ES-I3 (cell line): Measurements from ENCODE around the gene ANAPC2.

Source experiments
- H3K36me3 ChIP-seq: 2 replicates; pipeline ENCODE4 v1.6.1; 2013; ENCODE audit warnings: mild to moderate bottlenecking, low read length, control low read depth, moderate library complexity; ENCODE audit not compliant: insufficient read depth
- H3K4me1 ChIP-seq: 2 replicates; pipeline ENCODE4 v1.6.1; 2013; ENCODE audit warnings: mild to moderate bottlenecking, control low read depth, low read length; ENCODE audit not compliant: insufficient read depth
- H3K9ac ChIP-seq: 2 replicates; pipeline ENCODE4 v1.6.1; 2013; ENCODE audit warnings: low read depth, mild to moderate bottlenecking, low read length, moderate library complexity
- H3K9me3 ChIP-seq: 2 replicates; pipeline ENCODE4 v1.6.1; 2013; ENCODE audit warnings: mild to moderate bottlenecking, low read length, moderate library complexity; ENCODE audit not compliant: control insufficient read depth, insufficient read depth

The ANAPC2 gene

GRCh38 chr9:137162505-137163364 is 25.6 kb downstream of the ANAPC2 start:
- no peaks in the 10 kb centered on the region for H3K36me3 ChIP-seq
- H3K9ac ChIP-seq: peak overlapping the region; percentile 28; the same call in 1 of the 2 replicates
- no peaks in the 10 kb centered on the region for H3K4me1 ChIP-seq
- H3K9me3 ChIP-seq: no peaks in the 10 kb centered on the region

GRCh38 chr9:137161558-137162486 is 26.5 kb downstream of the ANAPC2 start:
- Histone ChIP-seq H3K4me1 (no peaks in the 10 kb centered on the region), H3K36me3 (no peaks in the 10 kb centered on the region), H3K9me3 (no peaks in the 10 kb centered on the region), H3K9ac (no peak overlapping the region; the same call in 1 of the 2 replicates)

- no peaks in the 10 kb centered on the region for H3K36me3 ChIP-seq
- H3K9ac ChIP-seq: no peak overlapping the region
- H3K4me1 ChIP-seq: no peaks in the 10 kb centered on the region
- H3K9me3 ChIP-seq: no peaks in the 10 kb centered on the region
Observed at GRCh38 chr9:137160716-137161557, 27.4 kb downstream of the ANAPC2 start.

DNA sequence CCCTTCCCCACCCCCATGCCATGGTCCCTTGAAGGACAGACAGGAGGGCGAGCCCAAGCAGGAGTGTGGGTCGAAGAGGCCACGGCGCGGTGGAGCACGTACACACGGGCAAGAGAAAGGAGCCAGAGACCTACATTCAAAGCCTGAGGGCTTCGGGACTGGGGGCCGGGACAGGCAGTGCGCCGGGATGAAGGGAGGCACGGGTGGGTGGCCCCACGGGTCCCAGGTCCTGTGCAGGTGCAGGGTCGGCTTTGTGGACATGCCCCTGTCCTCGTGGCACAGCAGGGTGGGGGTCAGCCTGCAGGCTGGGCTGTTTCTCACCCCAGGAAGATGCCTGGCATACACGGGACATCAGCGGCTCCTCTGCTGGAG is 28.3 kb downstream of the ANAPC2 start:
- H3K4me1 ChIP-seq: no peaks in the 10 kb centered on the region
- H3K9ac ChIP-seq: no peak overlapping the region
- no peaks in the 10 kb centered on the region for H3K9me3 ChIP-seq
- no peaks in the 10 kb centered on the region for H3K36me3 ChIP-seq

- no peaks in the 10 kb centered on the region for H3K36me3 ChIP-seq
- no peaks in the 10 kb centered on the region for H3K9me3 ChIP-seq
- H3K4me1 ChIP-seq: no peaks in the 10 kb centered on the region
- H3K9ac ChIP-seq: no peak overlapping the region
Observed at GRCh38 chr9:137159105-137160053, 29.0 kb downstream of the ANAPC2 start.

- Histone ChIP-seq H3K36me3 (no peaks in the 10 kb centered on the region), H3K9ac (no peak overlapping the region), H3K9me3 (no peaks in the 10 kb centered on the region), H3K4me1 (no peaks in the 10 kb centered on the region)
Observed at GRCh38 chr9:137158625-137159024, 29.7 kb downstream of the ANAPC2 start.

DNA sequence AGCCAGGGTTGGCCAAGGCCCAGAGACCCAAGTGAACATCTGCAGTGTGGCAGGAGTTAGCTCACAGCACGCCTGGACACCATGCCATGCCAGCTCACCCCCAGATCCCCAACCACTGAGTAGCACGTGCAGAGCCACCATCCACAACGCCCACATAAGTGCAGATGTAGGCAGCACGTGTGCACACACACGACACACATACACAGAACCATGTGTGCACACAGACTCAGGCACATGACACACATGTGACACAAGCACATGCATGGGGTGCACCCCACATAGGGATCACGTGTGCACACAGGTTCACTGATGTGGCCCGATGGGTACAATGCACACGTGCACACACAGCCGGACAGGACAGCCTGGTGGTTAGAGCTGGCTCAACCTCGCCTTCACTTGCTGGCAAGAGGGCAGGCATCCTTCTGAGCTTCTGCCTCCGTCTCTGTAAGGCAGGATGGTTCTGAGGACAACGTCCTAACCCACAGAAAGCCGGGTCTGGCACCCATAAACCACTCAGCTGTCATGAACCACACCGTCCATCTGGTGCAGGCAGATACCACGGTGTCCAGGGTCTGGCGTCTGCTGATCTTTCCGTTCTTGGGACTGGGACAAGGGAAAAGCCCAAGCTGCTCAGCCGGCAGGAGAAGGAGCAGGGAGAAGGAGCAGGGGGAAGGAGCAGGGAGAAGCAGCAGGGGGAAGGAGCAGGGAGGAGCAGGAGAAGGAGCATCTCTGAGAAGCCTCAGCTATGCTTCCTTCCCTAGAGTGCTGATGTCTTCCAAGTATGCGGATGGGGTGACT is 30.5 kb downstream of the ANAPC2 start:
- H3K9ac ChIP-seq: no peak overlapping the region

GRCh38 chr9:137156567-137157375 is 31.6 kb downstream of the ANAPC2 start:
- H3K9me3 ChIP-seq: no peaks in the 10 kb centered on the region
- no peaks in the 10 kb centered on the region for H3K36me3 ChIP-seq
- no peaks in the 10 kb centered on the region for H3K4me1 ChIP-seq
- peak overlapping the region; percentile 3; the same call in 1 of the 2 replicates for H3K9ac ChIP-seq

More for the DNA sequence above, 30.5 kb downstream of the ANAPC2 start:
- Histone ChIP-seq H3K4me1 (no peaks in the 10 kb centered on the region), H3K36me3 (no peaks in the 10 kb centered on the region), H3K9me3 (no peaks in the 10 kb centered on the region)

- no peak overlapping the region for H3K9ac ChIP-seq
- H3K4me1 ChIP-seq: peaks cover 5% of the 10 kb centered on the region; the same call in 1 of the 2 replicates
- H3K36me3 ChIP-seq: no peaks in the 10 kb centered on the region
- no peaks in the 10 kb centered on the region for H3K9me3 ChIP-seq
Observed at GRCh38 chr9:137152844-137153405, 35.4 kb downstream of the ANAPC2 start.

- H3K9me3 ChIP-seq: no peaks in the 10 kb centered on the region
- H3K4me1 ChIP-seq: peaks cover 5% of the 10 kb centered on the region; the same call in 1 of the 2 replicates
- no peak overlapping the region for H3K9ac ChIP-seq
- no peaks in the 10 kb centered on the region for H3K36me3 ChIP-seq
Observed at GRCh38 chr9:137150617-137151457, 37.5 kb downstream of the ANAPC2 start.
